Activated effector memory CD4-positive, alpha-beta T cell treated with Interleukin-2 at 50 U/mL for 16 hours (primary cell): ENCODE data around the gene NRAP.

Experiments used
- DNase-seq: peaks from one replicate; pipeline ENCODE4 v3.0.0-alpha.2; 2020

Gene NRAP

DNA sequence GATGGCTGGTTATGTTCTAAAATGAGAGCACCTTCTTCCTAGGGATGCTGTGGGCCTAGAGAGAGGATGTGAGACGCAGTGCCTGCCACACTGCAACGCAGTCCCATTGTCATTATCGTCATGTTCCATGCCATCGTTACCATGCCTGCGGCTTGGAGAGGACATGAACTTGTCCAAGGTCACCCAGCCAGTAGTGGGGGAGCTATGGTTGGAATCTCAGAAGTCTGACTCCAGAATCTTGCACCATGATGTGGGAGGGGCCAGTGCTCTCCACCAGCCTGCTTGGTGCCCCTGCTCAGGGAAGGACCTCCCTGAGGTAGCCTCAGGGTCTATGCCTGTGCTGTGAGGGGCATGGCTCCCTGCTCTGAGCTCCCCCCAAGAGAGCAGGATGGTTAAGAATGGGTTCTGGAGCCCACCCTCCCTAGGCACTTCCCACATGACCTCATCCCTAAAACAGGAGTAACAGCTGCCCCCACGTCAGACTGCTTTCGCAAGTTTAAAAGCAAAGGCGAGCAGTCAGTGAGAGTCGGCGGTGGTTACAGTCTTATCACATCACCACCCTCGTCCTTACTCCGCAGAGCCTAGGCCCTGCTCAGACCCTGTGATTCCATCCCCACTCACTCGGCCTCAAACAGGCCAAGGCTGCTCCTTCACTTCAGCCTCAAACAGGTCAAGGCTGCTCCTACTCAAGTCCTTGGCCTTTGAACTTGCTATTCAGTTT is 60.6 kb downstream of the NRAP start:
- DNase-seq = no peak

DNA sequence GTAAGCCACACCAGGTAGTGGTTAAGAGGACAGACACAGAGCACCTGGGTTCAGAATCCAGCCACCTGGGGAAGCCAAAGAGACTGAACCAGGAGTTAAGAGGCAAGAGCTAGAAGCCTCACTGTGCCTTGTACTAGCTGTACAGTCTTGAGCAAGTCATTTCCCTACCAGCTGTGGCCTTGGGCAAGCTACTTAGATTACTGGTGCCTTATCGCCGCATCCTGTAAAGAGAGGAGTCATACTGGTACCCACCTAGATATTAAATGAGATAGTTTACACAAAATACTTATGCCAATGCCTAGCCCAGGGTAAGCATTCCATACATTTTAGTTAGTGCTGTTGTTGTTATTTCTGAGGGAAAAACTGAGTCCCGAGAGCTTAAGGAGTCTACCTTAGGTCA is 63.3 kb downstream of the NRAP start:
- no peak for DNase-seq

DNA sequence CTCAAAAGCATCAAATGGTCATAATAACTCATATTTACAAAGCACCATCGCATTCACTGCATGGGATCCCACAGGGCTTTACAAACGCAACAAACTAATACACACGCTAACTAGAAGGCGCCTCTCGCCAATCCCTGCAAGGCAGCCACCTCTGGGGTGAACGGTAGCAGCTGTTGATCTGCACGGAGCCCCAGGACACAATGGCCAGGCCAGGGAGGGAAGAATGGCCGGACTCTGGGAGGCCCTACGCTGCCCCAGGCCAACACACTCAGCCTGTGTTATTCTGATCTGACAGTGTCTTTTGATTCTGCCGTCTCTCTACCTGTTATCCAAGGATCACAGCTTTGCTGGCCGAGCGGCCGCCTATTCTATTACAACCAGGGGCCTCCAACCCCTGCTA is 69.2 kb downstream of the NRAP start:
- DNase-seq = no peak

DNA sequence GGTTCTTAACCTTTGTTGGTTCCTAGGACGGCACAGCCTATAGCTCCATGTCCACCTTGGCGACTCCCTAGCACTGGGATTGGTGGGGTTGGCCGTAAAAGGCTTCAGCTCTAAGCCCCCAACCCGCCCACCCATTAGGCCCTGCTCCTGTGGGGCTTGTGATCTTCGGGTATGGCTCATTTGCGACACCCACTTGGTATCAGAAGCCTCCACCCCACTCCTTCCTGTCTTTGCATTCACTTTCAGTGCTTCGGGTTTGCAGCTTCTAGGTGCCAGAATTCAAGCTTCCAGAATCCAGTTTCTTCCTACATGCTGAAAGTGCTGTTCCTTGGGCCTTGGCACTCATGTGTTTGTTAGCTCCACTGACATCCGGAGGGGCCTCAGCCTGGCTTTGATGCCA is 71.5 kb downstream of the NRAP start:
- DNase-seq = no peak

DNA sequence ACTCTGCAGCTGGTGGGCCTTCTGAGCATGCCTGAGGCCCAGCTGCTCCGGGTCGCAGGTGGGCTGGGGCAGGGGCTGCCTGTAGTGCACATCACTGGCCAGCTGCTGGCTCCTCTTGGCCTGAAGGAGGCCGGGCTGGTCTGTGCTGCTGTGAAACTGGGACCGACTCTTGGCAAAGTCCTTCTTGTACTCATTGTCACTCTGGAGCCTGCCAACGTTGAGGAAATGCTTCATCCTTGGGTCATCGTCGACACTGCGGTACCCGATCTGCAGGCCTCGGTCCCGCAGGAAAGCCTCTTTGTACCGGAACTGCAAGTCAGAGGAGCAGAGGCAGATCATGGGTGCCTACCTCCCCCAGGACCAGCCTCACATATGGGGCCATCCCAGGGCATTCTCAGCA is 73.3 kb downstream of the NRAP start:
- no peak for DNase-seq

DNA sequence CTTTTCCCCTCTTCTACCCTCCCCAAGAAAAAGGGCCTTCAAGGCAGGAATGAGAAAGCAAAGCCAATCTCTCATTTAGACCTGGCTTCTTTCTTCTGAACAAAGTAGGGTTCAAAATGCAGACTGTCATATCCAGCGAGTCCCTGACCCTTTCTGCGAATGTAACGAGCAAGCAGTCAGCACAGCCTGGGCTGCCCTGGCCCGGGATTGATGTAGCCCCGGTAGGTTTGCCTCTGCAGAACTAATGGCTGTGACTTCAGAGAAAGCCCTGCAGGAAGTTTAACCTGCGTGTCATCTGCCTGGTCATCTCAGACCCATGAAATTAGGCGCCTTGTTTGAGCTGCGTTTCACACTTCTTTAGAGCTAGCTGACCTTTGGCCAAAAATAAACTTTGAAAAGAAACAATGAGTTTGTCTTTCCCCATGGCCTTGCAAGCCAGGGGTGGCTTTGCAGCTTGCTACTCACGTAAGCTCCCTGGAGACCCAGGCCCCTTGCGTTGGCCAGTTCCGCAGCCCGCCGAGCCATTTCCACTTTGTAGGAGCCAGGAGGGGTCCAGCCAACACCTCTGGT is 74.6 kb downstream of the NRAP start:
- DNase-seq = no peak

DNA sequence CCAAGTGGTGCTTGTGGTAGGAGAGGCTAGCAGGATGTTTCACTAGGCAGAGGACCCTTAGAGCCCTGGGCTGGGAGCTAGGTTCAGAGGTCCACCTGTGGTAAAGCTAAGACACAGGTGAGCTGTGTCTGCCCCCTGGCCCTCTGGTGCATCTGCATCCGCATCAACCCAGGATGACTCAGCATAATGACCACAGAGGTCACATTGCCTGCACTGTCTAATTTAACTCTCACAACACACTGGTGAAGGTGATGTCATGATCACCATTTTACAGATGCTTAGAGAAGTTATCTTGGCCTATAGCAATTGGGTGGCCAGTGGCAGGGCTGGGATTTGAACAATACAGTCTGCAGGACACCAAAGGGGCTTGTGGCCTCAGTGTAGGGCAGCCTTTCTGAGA is 77.9 kb downstream of the NRAP start:
- DNase-seq = no peak

DNA sequence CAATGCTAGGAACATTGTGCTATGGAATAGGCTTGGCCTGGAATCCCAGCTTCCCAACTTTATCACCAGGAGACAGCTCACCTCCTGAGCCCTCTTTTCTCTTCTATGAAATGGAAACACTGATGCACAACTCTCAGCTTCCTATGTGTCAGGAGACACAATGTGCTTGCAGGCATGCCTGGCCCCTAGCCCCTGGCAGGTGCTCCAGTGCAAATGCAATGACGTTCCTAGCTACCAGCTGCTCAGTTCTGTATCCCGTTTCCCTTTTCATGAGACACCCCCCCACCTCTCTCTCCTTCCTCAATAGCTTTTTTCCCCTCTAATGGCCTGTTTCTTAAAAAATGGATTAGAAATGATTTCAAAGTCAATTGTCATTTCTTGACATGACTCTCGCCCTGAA is 80.3 kb downstream of the NRAP start:
- no peak for DNase-seq

DNA sequence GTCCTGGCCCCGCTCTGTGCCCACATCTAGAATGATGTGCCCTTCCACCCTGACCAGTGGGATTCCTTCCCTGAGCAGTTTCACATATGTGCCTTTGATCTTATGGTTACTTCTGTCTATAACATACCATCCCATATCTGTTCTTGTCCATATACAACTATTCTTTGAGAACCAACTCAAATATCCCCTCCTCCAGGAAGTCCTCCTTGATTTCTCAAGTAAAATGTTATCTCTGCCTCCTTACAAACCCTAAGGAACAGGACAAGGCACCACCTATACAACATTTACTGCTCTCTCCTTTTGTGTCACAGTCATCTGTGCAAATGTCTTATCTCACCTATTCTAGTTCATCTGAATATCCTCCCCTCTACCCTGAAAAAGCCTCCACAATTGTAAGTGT is 82.7 kb downstream of the NRAP start:
- DNase-seq = no peak

DNA sequence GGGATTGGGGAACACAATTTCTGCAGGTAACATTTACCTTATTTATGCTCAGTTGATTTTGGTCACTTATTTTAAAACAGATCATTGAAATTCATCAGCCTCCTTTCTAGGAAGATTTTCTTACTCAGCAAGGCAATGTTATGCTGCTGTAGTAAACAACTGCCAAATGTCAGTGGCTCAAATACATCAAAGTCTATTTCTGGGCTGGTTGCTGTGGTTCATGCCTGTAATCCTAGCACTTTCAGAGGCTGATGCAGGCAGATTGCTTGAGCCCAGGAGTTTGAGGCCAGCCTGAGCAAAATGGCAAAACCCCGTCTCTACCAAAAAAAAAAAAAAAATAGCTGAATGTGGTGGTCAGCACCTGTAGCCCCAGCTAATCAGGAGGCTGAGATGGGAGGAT is 85.1 kb downstream of the NRAP start:
- no peak for DNase-seq

DNA sequence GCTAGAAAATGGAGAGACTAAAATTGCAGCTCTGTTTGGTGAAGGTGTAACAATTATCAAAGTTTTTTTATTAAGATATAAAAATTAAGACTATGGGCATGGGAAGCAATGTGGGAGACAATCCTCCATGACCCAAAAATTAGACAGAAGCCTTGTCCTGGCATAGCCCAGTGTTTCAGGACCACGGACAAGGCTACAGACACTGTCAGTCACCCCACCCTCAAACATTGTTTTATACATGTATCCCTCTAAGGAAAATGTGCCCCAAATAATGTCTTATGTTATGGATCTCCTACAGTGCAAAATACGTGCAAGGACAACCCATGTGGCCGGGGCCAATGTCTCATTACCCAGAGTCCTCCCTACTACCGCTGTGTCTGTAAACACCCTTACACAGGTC is 87.0 kb downstream of the NRAP start:
- no peak for DNase-seq

DNA sequence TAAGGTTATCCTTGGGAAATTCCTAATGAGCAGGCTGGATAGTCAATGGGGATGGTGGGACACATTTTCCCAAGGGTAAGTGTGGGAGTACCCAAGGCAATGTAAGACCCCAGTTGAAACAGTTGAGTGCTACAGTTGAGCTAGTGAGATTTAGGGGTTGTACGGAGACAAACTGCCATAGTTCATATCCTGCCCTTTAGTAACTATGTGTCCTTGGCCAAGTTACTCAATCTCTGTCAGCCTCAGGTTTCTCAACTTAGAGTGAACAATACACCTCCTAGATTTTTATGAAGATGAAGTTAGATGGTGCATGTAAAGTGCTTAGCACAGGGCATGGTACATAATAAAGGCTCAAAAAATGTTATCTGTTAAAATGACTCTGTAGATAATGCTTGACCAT is 90.5 kb downstream of the NRAP start:
- no peak for DNase-seq

DNA sequence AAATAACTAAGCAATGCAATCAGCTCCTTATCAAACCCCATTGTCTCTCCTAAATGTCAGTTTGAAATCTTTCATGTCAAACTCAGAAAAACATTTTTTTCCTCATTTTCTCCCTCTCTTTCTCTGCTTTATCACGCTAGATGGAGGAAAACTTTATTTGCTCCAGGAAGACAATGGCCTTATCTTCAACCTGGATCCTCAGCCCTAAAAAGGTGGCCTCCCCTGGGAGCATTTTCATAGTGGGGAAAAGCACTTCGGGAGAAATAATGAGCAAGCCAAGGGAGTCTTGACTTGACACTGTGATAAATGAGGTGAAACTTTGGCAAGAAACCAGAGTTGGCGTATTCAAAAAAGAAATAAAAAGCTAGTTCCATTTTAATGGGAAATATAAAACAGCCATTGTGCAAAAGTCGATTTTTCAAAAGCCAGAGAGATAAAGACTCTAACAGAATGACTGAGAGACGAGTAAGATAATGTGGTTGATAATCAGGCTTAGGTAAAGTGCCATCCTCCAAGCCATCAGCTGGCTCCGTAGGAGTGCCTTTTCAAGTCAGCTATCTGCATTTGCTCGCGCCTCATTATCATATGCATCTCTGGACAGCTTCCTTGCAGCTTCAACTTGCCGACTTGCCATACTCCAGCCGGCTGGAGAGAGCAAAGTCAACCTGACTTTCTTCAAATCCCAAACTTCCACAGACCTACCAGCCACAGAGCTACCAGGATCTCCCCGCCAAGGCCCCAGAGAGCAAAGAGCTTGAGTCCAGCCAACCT is 91.1 kb downstream of the NRAP start:
- no peak for DNase-seq

DNA sequence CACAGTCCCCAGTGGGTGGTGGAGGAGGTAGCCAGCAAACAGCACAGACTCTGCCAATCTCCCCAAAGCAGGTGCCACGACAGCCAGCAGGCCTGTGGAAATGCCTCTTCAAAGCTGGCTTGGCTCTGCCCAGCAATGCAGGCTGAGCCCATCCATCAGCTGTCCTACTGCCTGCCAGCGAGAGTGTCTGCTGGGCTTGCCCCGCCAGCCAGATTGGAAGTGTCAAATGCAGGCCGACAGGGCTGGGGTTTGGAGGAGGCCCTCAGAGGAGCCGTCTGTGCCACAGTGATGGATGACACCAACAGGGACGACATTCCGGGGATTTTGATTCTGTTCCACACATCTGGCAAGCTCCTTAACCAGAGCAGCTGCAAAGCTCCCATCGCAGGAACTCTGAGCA is 94.3 kb downstream of the NRAP start:
- no peak for DNase-seq

DNA sequence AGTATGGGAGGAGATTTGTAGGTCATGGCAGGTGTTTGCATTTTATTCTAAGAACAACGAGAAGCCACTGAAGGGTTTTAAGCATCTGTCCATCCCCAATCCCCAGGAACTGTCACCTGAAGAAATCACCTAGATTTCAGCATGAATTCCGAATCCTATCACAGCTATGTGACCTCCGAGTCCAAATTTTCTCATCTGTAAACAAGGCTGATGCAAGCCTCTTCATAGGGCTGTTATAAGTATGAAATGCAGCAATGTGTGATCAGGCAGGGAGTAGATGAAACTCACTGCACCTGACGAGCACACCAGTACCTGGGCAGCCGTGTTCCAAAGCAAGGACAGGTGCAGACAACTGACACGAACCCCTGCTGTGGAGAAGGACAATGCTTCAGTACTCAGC is 97.0 kb downstream of the NRAP start:
- DNase-seq = no peak

DNA sequence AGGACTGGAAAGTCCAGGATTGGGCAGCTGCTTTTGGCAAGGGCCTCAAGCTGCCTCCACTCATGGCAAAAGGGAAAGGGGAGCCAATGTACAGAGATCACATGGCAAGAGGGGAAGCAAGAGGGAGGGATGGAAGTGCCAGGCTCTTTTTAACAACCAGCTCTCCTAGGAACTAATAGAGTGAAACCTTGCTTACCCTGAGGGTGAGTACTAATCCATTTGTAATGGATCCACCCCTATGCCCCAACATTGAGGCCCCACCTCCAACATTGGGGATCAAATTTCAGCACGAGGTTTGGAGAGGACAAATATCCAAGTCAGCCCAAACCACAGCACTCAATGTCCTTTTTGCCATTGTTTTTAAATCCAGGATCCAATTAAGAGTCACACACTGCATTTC is 98.5 kb downstream of the NRAP start:
- DNase-seq = no peak

DNA sequence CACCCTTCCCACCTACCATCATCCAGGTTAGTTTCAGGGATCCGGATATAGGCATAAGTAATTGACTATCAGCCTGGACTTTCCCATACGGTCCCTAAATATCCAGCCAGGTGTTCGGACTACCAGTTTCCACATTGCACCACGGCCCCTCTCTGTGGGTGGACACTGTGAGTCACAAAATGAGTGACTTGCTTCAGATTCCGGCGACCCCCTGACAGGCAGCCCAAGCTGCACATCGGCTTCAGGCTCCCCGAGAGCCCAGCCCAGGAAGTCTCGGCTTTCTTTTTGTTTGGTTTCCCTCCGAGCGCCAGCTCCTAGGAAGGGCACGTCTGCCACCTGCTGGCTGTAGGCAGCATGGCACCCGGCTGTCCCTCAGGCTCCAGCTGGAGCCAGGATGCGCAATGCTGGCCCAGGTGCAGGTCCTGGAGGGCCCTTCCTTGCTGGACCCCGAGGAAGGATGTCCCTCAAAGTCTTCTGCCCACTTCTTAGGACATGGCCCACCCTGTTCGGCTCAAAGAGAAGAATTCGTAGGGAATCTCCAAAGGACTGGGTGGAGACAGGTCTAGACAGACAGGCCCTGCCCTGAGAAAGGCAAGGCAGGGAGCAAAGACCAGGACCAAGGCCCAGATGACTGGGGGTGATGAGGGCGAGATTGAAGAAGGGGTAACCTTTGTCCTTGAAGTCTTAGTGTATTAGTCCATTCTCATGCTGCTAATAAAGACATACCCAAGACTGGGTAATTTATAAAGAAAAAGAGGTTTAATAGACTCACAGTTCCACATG is 100.3 kb downstream of the NRAP start:
- DNase-seq = peak; percentile 40

DNA sequence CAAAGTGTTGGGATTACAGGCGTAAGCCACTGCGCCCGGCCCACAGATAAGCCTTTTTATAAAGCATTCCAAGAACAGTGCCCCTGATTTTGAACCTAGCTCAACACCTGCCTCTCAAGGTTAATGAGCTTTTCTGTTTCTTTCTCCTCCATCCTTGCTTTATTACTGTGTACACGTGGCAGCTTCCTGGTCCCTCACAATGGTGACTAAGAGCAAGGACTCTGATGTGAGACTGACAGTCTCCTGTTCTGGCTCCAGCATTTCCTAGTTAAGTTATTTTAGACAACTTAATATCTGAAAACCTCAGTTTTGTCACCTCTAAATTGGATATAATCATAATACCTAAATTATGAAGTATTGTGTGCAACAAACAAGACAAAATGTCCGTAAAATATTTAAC is 101.1 kb downstream of the NRAP start:
- no peak for DNase-seq

DNA sequence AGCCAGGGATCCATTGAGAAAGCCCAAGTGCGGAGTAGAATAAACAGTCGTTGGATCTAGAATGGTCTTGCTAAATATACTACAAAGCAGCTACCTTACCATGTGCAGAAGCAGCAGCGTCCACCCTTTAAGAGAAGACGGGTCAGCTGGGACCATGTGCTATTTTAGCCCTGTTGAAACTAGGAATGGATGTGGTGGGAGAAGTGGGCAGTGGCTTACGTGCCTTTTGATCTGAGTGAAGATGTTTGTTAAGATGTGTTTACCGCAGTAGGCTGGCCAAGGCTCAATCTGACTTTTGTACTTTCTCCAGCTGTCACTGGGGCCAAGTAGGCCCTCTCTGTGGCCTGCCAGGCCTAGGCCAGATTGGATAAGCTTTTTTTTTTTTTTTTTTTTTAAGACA is 101.8 kb downstream of the NRAP start:
- no peak for DNase-seq

DNA sequence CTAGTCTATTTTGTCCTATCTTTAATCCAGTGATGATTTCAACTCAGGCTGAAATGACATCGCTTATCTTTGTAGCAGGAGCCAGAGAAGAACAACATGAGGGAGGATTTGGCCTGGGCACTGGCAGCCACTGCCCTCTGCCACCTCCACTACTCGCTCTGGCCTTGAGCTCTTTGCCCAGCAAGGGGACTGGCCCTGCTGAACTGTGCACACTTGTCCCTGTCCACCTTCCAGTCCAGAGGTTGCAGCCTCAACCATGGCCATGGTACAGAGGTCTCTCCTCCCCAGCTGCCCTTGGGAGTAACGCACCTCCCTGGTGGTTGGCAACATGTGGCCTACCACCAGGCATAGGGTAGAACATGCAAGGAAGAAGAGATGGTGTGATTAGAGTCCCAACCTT is 102.6 kb downstream of the NRAP start:
- DNase-seq = no peak

DNA sequence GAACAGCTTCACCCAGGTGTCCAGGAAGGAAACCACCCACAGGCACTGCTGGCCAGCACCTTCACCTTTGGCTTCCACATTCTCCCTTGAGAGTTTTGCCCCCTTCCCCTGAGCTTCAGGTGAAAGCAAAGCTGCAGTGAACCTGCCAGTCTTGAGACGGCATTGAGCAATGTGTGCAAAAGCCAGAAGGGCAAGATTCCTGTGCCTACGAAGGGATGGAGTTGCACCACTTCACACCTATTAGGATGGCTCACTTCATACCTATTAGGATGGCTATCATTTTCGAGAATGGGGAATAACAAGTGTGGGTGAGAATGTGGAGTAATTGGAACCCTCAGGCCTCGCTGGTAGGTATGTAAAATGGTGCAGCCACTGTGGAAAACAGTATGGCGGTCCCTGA is 103.8 kb downstream of the NRAP start:
- no peak for DNase-seq

DNA sequence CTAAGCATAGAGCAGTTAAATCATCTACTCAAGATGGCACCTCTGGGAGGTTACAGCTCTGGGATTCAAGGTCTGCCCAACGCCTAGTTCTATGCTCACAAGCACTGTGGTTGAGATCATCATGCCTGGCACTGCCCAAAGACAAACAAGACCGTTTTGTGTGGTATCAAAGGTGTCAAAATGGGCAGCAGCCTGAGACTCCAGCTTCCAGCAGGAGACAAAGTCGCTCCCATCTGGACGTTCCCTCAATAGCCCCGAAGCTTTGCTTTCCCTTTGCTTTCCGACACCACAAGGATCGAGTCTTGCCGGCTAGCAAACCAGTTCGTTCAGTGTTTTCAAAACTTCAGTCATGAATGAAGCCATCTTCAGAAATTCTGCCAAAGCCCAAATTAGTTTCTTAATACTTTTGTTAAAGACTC is 105.9 kb downstream of the NRAP start:
- no peak for DNase-seq

DNA sequence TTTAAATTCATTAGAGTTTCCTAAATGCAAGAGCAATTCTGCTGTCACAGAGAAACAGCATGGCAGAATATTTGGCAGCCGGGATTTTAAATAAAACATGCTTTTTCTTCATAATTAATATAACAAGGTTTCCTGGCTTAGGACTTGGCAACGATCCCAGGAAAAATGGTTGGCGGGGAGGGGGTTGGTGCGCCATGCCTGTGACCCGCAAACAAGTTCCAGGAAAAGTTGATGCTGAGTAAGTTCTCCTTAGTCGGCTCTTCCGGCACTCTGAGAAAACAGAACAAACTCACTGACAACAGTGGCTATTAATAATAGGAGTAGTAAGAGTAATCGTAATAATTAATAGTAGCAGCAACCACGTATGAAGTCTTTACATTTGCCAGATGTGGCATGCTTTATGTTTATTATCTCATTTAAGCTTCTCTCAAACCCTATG is 106.4 kb downstream of the NRAP start:
- DNase-seq = no peak

DNA sequence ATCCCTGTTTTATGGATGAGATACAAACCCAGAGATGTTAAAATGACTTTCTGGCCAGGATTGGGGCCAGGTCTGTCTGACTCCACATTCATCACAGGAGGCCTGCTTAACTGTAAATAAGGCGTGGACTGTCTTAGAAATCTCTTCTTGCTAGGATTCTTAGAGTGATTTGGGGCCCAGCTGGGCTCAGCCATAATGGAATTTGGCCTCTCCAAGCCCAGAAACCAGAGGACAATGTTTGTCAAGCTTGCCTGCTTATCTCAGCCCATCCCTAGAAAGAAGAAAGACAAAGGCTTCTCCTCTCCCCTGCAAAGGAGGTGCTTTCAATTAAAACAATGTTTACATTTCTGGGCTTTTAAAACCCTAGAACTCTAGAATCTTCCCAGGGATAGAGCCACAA is 108.1 kb downstream of the NRAP start:
- no peak for DNase-seq
